GM12878 (cell line): ENCODE measurements around the gene C6orf89. TPM values are rescaled to one million over a fixed set of nuclear protein-coding genes. Genes with fewer than 3 reads are reported as not detected.

Experiments
- ATAC-seq: fragments of 200-7000 bp; cut with Tn5 transposase; 3 replicates; pipeline ENCODE4 v1.9.1; 2020; ENCODE audit warnings: mild to moderate bottlenecking, moderate library complexity
- BruUV-seq: library from RNA; stranded (reverse); fragments of 400-500 nt; replicated peaks from 2 replicates; lab custom pipeline; 2021; lab: Mats Ljungman, UMichigan
- CTCF ChIA-PET: fragments of 300-600 bp; sonication (Branson Sonifier 250); formaldehyde crosslinking; extraction: SDS; loops from one replicate; lab custom pipeline; 2021; ENCODE audit warnings: inconsistent platforms; lab: Yijun Ruan, JAX
- POLR2A ChIA-PET: fragments of 350-600 bp; formaldehyde crosslinking; extraction: SDS; loops from one replicate; lab custom pipeline; 2021; ENCODE audit warnings: inconsistent platforms; lab: Charles Lee
- RAD21 ChIA-PET: fragments of 300-600 bp; sonication (Branson Sonifier 250); formaldehyde crosslinking; loops from one replicate; lab custom pipeline; 2023; ENCODE audit warnings: antibody characterized with exemption; ENCODE audit not compliant: unreplicated experiment; lab: Charles Lee
- SMC1A ChIA-PET: fragments of 300-600 bp; sonication (Branson Sonifier 250); formaldehyde crosslinking; loops from one replicate; lab custom pipeline; 2023; ENCODE audit not compliant: unreplicated experiment, uncharacterized antibody; lab: Charles Lee
- DNase-seq: peaks from one replicate; pipeline ENCODE4 v3.0.0-alpha.2; 2011; ENCODE audit warnings: low read depth, low spot score
- FAIRE-seq: peaks from 3 replicates; lab custom pipeline; 2011; peaks lifted over from hg19 to GRCh38; lab: Jason Lieb, UNC
- H2AFZ ChIP-seq: 2 replicates; pipeline ENCODE4 v1.6.0; 2011; ENCODE audit warnings: low read depth, low read length, control low read depth; ENCODE audit not compliant: control insufficient read depth
- H3K27ac ChIP-seq: 2 replicates; pipeline ENCODE4 v1.5.1; 2011; ENCODE audit warnings: control low read depth; ENCODE audit not compliant: control insufficient read depth, insufficient read depth
- H3K27me3 ChIP-seq, 2 experiments: replicated peaks in 1 of 2; 2 replicates each; pipeline versions ENCODE4 v1.6.0 to v1.6.1; 2011; ENCODE audit warnings: low read length in 1 of 2; ENCODE audit not compliant: control insufficient read depth in 2 of 2, insufficient read depth in 2 of 2
- H3K36me3 ChIP-seq, 2 experiments: 2 replicates each; pipeline ENCODE4 v1.5.1; 2011; ENCODE audit warnings: low read length in 1 of 2; ENCODE audit not compliant: control insufficient read depth in 2 of 2, insufficient read depth in 2 of 2
- H3K4me1 ChIP-seq: 2 replicates; pipeline ENCODE4 v1.6.1; 2011; ENCODE audit warnings: mild to moderate bottlenecking, low read length, moderate library complexity, mixed read lengths; ENCODE audit not compliant: control insufficient read depth, insufficient read depth
- H3K4me2 ChIP-seq: 2 replicates; pipeline ENCODE4 v1.6.0; 2011; ENCODE audit warnings: control low read depth; ENCODE audit not compliant: control insufficient read depth, insufficient read depth
- H3K4me3 ChIP-seq: fragments of 200-600 bp; sonication (generic); 2 replicates; pipeline ENCODE4 v1.5.1; 2016
- H3K79me2 ChIP-seq: 2 replicates; pipeline ENCODE4 v1.6.0; 2011; ENCODE audit warnings: low read length; ENCODE audit not compliant: control insufficient read depth, insufficient read depth
- H3K9ac ChIP-seq: 2 replicates; pipeline ENCODE4 v1.8.0; 2011; ENCODE audit warnings: low read length, control low read depth, mixed read lengths; ENCODE audit not compliant: control insufficient read depth, insufficient read depth
- H3K9me3 ChIP-seq: replicated peaks from 3 replicates; pipeline ENCODE4 v1.5.1; 2011; ENCODE audit warnings: mild to moderate bottlenecking, low read length; ENCODE audit not compliant: control insufficient read depth, insufficient read depth
- H4K20me1 ChIP-seq: 2 replicates; pipeline ENCODE4 v1.6.0; 2011; ENCODE audit not compliant: control insufficient read depth, insufficient read depth
- ATF2 ChIP-seq: IDR thresholded peaks from 2 replicates; pipeline ENCODE4 v1.6.1; 2012; ENCODE audit warnings: low read length, inconsistent platforms
- CHD1 ChIP-seq: IDR thresholded peaks from 2 replicates; pipeline ENCODE4 v1.6.1; 2012; ENCODE audit warnings: low read depth, low read length, improper control_type of control experiment
- CUX1 ChIP-seq: IDR thresholded peaks from 2 replicates; pipeline ENCODE4 v1.6.1; 2012; ENCODE audit warnings: improper control_type of control experiment, low read depth, low read length; ENCODE audit not compliant: insufficient replicate concordance
- EP300 ChIP-seq, 2 experiments: fragments of 150-350 bp in 1 of 2; IDR thresholded peaks; 2 replicates each; pipeline ENCODE4 v1.6.1; 2011 to 2012; ENCODE audit warnings: low read depth in 2 of 2, low read length in 2 of 2, borderline replicate concordance in 1 of 2, improper control_type of control experiment in 1 of 2, inconsistent platforms in 1 of 2; ENCODE audit not compliant: control insufficient read depth in 1 of 2
- ESRRA ChIP-seq: IDR thresholded peaks from 2 replicates; pipeline ENCODE4 v1.6.1; 2012; ENCODE audit warnings: mild to moderate bottlenecking, low read length, improper control_type of control experiment
- IKZF2 ChIP-seq, 2 experiments: fragments of 450-650 bp; IDR thresholded peaks; 2 replicates each; pipeline ENCODE4 v1.6.1; 2017; ENCODE audit warnings: mild to moderate bottlenecking in 2 of 2, moderate library complexity in 2 of 2
- MAX ChIP-seq: IDR thresholded peaks from 2 replicates; pipeline ENCODE4 v1.6.1; 2012; ENCODE audit warnings: low read depth, low read length, improper control_type of control experiment
- RFX5 ChIP-seq: IDR thresholded peaks from 2 replicates; pipeline ENCODE4 v1.6.1; 2011; ENCODE audit warnings: low read depth, low read length, improper control_type of control experiment
- SPI1 ChIP-seq: IDR thresholded peaks from 2 replicates; pipeline ENCODE4 v1.6.1; 2011; ENCODE audit warnings: low read depth, mild to moderate bottlenecking, low read length, moderate library complexity, borderline replicate concordance; ENCODE audit not compliant: insufficient read depth
- ZBTB40 ChIP-seq: fragments of 450-650 bp; IDR thresholded peaks from 2 replicates; pipeline ENCODE4 v1.6.1; 2016; ENCODE audit warnings: mild to moderate bottlenecking, moderate library complexity, borderline replicate concordance
- ZNF622 ChIP-seq: fragments of 450-650 bp; IDR thresholded peaks from 2 replicates; pipeline ENCODE4 v1.6.1; 2017; ENCODE audit warnings: mild to moderate bottlenecking, inconsistent platforms
- WGBS: methylation state at CpG from one replicate; pipeline ENCODE4 v1.1.6; 2016; ENCODE audit warnings: low lambda C conversion rate; ENCODE audit not compliant: insufficient replicate concordance, insufficient coverage; ENCODE audit errors: missing lambda C conversion rate; 5-methylcytosine and 5-hydroxymethylcytosine counted together
- in situ Hi-C: fragments of 300-500 bp; cut with MboI; formaldehyde crosslinking; loops from 9 replicates; pipeline ENCODE4 v1.14.3; 2018; ENCODE audit warnings: mixed read lengths
- intact Hi-C: fragments of 100-400 bp; cut with micrococcal nuclease; formaldehyde crosslinking; loops from one replicate; pipeline ENCODE4 v1.14.2; 2022; ENCODE audit not compliant: unreplicated experiment
- polyA plus RNA-seq, 11 experiments: library from polyadenylated mRNA; depleted of rRNA in 4 of 11; unstranded in 6 of 11; stranded (reverse) in 5 of 11; fragments of >200 nt; fragmentation: Nextera tagmentation in 4 of 11; fragmentation: Illumina TruSeq in 1 of 11; extraction: Ambion mirVana in 4 of 11; extraction: Trizol in 1 of 11; gene quantifications; 1 replicate in 1 of 11; 2 replicates in 10 of 11; pipeline versions ENCODE4 v1.2.1 to v1.2.3, GENCODE V29; 2011 to 2016; ENCODE audit warnings: inconsistent platforms in 2 of 11, missing spikeins in 2 of 11, low read depth in 1 of 11
- total RNA-seq, 4 experiments: library from RNA; depleted of rRNA in 3 of 4; stranded (reverse); fragments of >200 nt in 3 of 4; fragmentation: Illumina TruSeq in 1 of 4; extraction: Trizol in 1 of 4; gene quantifications; 2 replicates each; pipeline versions ENCODE4 v1.2.1 to v1.2.3, GENCODE V29; 2013 to 2021

C6orf89 gene
- total and polyA plus RNA-seq, 10 of the 15 experiments (the other 5 are each of a cell fraction or from before 2014, with no cell fraction given), result 10.8 to 42.7 (median 28.6) TPM

- no peaks in the 10 kb centered on the region; a peak in 1 of 4 replicates for H3K27me3 ChIP-seq
- ChIA-PET CTCF (no interaction called here), RAD21 (no interaction called here), SMC1A (no interaction called here), POLR2A (no interaction called here)
- H3K4me2 ChIP-seq, result no peak overlapping the region
- intact Hi-C loops (no loop called here), in situ Hi-C loops (no loop called here)
- H3K9ac ChIP-seq, result no peak overlapping the region
- H3K36me3 ChIP-seq, result no peaks in the 10 kb centered on the region
- no TSS peak for BruUV-seq
- 70% methylated on average over 4 of the region's 4 CpGs for WGBS
- H2AFZ ChIP-seq, result no peak overlapping the region
- H4K20me1 ChIP-seq, result no peaks in the 10 kb centered on the region
- no peaks in the 10 kb centered on the region for H3K4me1 ChIP-seq
- no peak overlapping the region for H3K4me3 ChIP-seq
- H3K79me2 ChIP-seq, result no peaks in the 10 kb centered on the region
- no peak overlapping the region for H3K27ac ChIP-seq
- FAIRE-seq (no peak), ATAC-seq (no peak), DNase-seq (no peak)
- no peaks in the 10 kb centered on the region for H3K9me3 ChIP-seq
- TF ChIP-seq IKZF2 (IDR thresholded peaks at IDR 0.05) (no peak), ATF2 (no peak), ZNF622 (no peak), CUX1 (no peak), EP300 (IDR thresholded peaks at IDR 0.05; ENCODE audit: borderline replicate concordance in 1 of 2, control insufficient read depth in 1 of 2, low read depth in 2 of 2, low read length in 2 of 2) (no peak), SPI1 (no peak), MAX (no peak), CHD1 (no peak), RFX5 (no peak), ZBTB40 (no peak), ESRRA (no peak)
Measured at GRCh38 chr6:36938536-36938935, 52.8 kb downstream of the C6orf89 start.
